Psoas muscle (tissue), 8 donors: ENCODE results near the gene PRTFDC1. TPM values are rescaled to one million over a fixed set of nuclear protein-coding genes. Genes with fewer than 3 reads are reported as not detected.
A peak's percentile ranks its signal among the peaks of the same experiment; 100 is the strongest.

Experiments
- ATAC-seq, 4 donors: fragments of 200-7000 bp; cut with Tn5 transposase; one replicate each; pipeline ENCODE4 v1.9.1; 2020; ENCODE audit warnings: moderate library complexity in 3 of 4, mild to moderate bottlenecking in 2 of 4
- DNase-seq, 2 donors: peaks; one replicate each; pipeline ENCODE4 v3.0.0-alpha.2; 2020
- H3K27ac ChIP-seq: fragments of 200-600 bp; one replicate; pipeline ENCODE4 v1.8.0; 2022
- H3K27me3 ChIP-seq, 3 donors: fragments of 200-600 bp in 1 of 3; one replicate each; pipeline versions ENCODE4 v1.6.1 to v1.8.0; 2013 to 2022; ENCODE audit warnings: low read length in 2 of 3, mild to moderate bottlenecking in 2 of 3, moderate library complexity in 1 of 3; ENCODE audit not compliant: insufficient read depth in 3 of 3
- H3K36me3 ChIP-seq, 2 donors: fragments of 200-600 bp in 1 of 2; one replicate each; pipeline versions ENCODE4 v1.6.1 to v1.8.0; 2013 to 2022; ENCODE audit warnings: low read depth in 1 of 2, mild to moderate bottlenecking in 1 of 2, moderate library complexity in 1 of 2; ENCODE audit not compliant: insufficient read depth in 1 of 2
- H3K4me1 ChIP-seq: fragments of 200-600 bp; one replicate; pipeline ENCODE4 v1.8.0; 2022
- H3K4me3 ChIP-seq: fragments of 200-600 bp; one replicate; pipeline ENCODE4 v1.8.0; 2022; ENCODE audit warnings: mild to moderate bottlenecking
- H3K9me3 ChIP-seq: fragments of 200-600 bp; one replicate; pipeline ENCODE4 v1.8.0; 2022
- CTCF ChIP-seq: fragments of 200-600 bp; IDR thresholded peaks from one replicate; pipeline ENCODE4 v1.8.0; 2022; ENCODE audit warnings: antibody characterized with exemption
- WGBS, 3 donors: extraction: QIAGEN DNeasy Blood & Tissue Kit; methylation state at CpG; one replicate each; pipeline versions ENCODE4 v1.1.6 to v1.1.7; 2013; 5-methylcytosine and 5-hydroxymethylcytosine counted together
- intact Hi-C, 2 donors: fragments of 100-400 bp; cut with DNase I; formaldehyde crosslinking; loops; one replicate each; pipeline versions ENCODE4 v1.11.0 to v1.14.2; 2022
- polyA plus RNA-seq, 3 donors: library from polyadenylated mRNA; stranded (reverse); fragments of 200-250 nt; gene quantifications; one replicate each; pipeline ENCODE4 v1.2.3, GENCODE V29; 2013
- total RNA-seq, 4 donors: library from RNA; stranded (reverse); fragmentation: NEBNext Ultra II Directional in 2 of 4; extraction: Animal tissue kit (Norgen Biotek cat#: 25700) in 2 of 4; gene quantifications; one replicate each; pipeline versions ENCODE4 v1.2.1 to v1.2.4, GENCODE V29; 2021 to 2023
- donor health status: healthy with polysubstance abuse.
- donor health status: DM: no; HTN: no; CAD: no; lungs with moderate emphysema.
- donor health status: Bipolar disorder and iron deficiency.
- donor health status: healthy.
- donor health status: DM: yes; HTN: yes; CAD: no.
- donor health status: DM: no; HTN: no; CAD: no.
- donor health status: DM: no; HTN: no; CAD: no.
- donor health status: DM: yes; HTN: yes; CAD: no.

The PRTFDC1 gene
- total and polyA plus RNA-seq, 7 donors: 0.14 to 0.84 (median 0.43) TPM

- H3K27ac ChIP-seq: no peak overlapping the region
- ATAC-seq: no peak
- H3K4me1 ChIP-seq: no peaks in the 10 kb centered on the region
- no peaks in the 10 kb centered on the region for H3K36me3 ChIP-seq
- no peaks in the 10 kb centered on the region for H3K9me3 ChIP-seq
- 16 to 24% (median 22%) methylated on average over 1 of the region's 1 CpG for WGBS, 3 donors
- no peaks in the 10 kb centered on the region for H3K27me3 ChIP-seq
- intact Hi-C loops: no loop called here
- no peak overlapping the region for H3K4me3 ChIP-seq
- no peak for TF ChIP-seq CTCF
- DNase-seq: no peak
Observed at GRCh38 chr10:24825551-24825950, 126.9 kb downstream of the PRTFDC1 start.

DNA sequence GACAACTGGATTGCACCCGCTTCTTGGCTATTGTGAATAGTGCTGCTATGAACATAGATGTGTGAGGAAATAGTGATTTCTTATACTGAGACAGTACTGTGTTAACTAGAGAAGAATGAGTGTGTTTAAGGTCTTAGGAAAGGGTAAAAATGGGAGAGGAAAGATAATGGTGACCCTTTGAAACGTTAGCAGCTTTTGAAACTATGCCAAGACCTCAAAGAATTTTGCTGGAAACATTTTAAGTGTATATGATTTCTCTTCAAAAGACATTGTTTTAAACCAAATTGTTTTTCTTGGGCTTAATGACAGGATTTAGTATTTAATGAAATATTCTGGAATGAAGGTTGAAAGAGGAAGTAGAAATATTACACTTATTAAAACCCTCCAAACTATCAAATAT is 127.9 kb downstream of the PRTFDC1 start:
- no peak for DNase-seq

GRCh38 chr10:24824124-24824523 is 128.3 kb downstream of the PRTFDC1 start:
- TF ChIP-seq CTCF: no peak
- Histone ChIP-seq H3K4me3 (no peak overlapping the region), H3K27ac (no peak overlapping the region), H3K9me3 (no peaks in the 10 kb centered on the region), H3K27me3 (no peaks in the 10 kb centered on the region), H3K36me3 (no peaks in the 10 kb centered on the region), H3K4me1 (no peaks in the 10 kb centered on the region)
- no peak for DNase-seq
- no peak for ATAC-seq
- intact Hi-C loops: no loop called here

More for the DNA sequence above, 127.9 kb downstream of the PRTFDC1 start:
- 52 to 53% (median 53%) methylated on average over 2 of the region's 2 CpGs for WGBS, 3 donors
- Histone ChIP-seq H3K4me3 (no peak overlapping the region), H3K27me3 (no peaks in the 10 kb centered on the region), H3K36me3 (no peaks in the 10 kb centered on the region), H3K9me3 (no peaks in the 10 kb centered on the region), H3K4me1 (no peaks in the 10 kb centered on the region), H3K27ac (no peak overlapping the region)
- intact Hi-C loops: no loop called here
- TF ChIP-seq CTCF: no peak
- ATAC-seq: no peak

- ATAC-seq (no peak), DNase-seq (no peak)
- no peak for TF ChIP-seq CTCF
- intact Hi-C loops: no loop called here
- no peaks in the 10 kb centered on the region for H3K9me3 ChIP-seq
- H3K4me1 ChIP-seq: no peaks in the 10 kb centered on the region
- no peak overlapping the region for H3K27ac ChIP-seq
- no peaks in the 10 kb centered on the region for H3K27me3 ChIP-seq
- H3K36me3 ChIP-seq: no peaks in the 10 kb centered on the region
- H3K4me3 ChIP-seq: no peak overlapping the region
- WGBS, 3 donors: 74 to 85% (median 78%) methylated on average over 2 of the region's 2 CpGs
Observed at GRCh38 chr10:24822590-24822989, 129.8 kb downstream of the PRTFDC1 start.

DNA sequence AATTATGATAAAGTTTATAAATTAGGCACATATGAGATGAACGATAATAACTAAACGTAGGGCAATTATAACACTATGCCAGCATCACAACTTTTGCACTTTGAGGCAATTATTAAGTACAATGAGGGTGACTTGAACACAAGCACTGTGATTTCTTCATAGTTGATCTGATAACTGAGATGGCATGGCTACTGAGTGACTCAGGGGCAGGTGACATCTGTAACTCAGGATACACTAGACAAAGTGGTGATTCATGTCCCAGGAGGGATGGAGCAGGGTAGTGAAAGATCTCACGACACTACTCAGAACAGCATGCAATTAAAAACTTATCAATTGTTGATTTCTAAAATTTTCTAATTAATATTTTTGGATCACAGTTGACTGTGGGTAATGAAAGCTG is 130.4 kb downstream of the PRTFDC1 start:
- intact Hi-C loops: no loop called here
- DNase-seq (no peak), ATAC-seq (peak; percentile 39 to 65 (median 56))
- no peaks in the 10 kb centered on the region for H3K27me3 ChIP-seq
- no peaks in the 10 kb centered on the region for H3K36me3 ChIP-seq
- H3K4me3 ChIP-seq: no peak overlapping the region
- H3K4me1 ChIP-seq: no peaks in the 10 kb centered on the region
- 81 to 91% (median 88%) methylated on average over 3 of the region's 3 CpGs for WGBS, 3 donors
- no peak for TF ChIP-seq CTCF
- H3K9me3 ChIP-seq: no peaks in the 10 kb centered on the region
- H3K27ac ChIP-seq: no peak overlapping the region
